GM18526 (cell line): ENCODE results near the gene IRX6.

Experiments used
- POLR2A ChIP-seq: IDR thresholded peaks from 3 replicates; pipeline ENCODE4 v1.6.1; 2011; ENCODE audit not compliant: insufficient read length; ENCODE audit errors: extremely low read depth

Gene IRX6

DNA sequence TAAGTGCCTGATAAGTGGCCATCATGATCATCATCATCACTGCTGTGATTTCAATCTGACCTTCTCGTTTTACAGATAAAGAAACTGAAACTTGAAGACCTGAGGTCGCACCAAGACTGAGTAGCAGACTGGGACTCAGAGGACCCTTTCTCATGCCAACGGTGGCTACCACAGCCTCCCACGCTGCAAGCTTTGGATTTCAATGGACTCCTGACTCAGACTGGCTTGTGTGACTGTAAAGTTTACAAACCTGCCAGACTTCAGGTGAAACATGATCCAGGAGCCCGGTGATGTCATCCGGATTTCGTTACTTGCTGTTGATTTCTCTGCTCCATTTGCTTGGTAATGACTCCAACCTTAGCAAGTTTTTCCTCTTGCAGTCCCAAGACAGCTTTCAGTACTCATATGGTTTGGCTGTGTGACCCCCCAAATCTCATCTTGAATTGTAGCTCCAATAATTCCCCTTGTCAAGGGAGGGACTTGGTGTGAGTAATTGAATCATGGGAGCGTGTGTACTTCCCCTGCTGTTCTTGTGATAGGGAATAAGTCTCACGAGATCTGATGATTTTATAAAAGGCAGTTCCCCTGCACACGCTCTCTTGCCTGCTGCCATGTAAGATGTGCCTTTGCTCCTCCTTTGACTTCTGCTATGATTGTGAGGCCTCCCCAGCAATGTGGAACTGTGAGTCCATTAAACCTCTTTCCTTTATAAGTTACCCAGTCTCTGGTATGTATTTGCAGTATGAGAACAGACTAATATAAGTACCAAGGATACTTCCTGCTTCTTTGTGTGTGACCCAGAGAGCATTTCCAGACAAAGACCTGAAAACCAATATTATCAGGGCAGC is 26.7 kb upstream of the IRX6 start:
- no peak for TF ChIP-seq POLR2A

GRCh38 chr16:55297910-55298479 is 26.0 kb upstream of the IRX6 start:
- TF ChIP-seq POLR2A: no peak

GRCh38 chr16:55301385-55302008 is 22.5 kb upstream of the IRX6 start:
- no peak for TF ChIP-seq POLR2A

DNA sequence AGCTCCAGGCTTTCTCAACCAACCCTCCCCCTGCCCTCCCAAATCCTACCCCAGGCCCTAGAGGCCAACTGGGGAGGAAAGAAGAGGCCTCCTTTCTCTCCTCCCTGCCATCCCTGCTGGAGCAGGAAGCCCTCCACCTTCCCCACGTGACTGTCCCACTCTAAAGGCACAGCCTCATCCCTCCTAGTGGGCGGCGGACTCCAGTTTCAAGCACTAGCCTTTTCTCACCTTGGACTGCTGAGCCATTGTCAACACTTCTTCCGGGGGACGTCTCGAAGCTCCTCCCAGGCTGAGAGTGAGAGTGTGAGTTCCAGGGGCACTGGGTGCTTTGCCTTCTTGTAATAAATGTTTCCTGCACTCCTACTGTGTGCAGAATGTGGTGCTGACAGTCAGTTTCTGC is 21.4 kb upstream of the IRX6 start:
- TF ChIP-seq POLR2A: no peak

- TF ChIP-seq POLR2A: no peak
These were observed 15.0 kb upstream of the IRX6 start for GRCh38 chr16:55308973-55309372.

DNA sequence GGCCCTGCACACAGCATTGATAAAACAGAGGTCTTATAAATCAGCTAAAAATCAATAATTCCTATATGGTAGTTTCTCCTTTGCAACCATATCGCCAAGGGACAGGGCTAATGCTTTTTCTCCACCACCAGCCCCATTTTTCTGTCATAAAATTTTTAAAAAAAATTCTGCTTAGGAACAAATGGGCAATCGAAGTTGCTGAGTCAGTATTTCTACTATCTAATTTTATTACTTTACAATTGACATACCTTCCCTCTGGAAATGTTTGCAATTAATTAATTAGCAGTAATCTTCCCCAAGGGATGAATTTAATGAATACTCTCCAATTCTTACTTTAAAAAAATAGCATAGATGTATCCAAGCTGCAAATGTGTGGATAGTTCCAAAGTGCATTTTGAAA is 1.7 kb upstream of the IRX6 start:
- TF ChIP-seq POLR2A: no peak

- no peak for TF ChIP-seq POLR2A
These were observed 479 bp downstream of the IRX6 start for GRCh38 chr16:55324285-55325079.

DNA sequence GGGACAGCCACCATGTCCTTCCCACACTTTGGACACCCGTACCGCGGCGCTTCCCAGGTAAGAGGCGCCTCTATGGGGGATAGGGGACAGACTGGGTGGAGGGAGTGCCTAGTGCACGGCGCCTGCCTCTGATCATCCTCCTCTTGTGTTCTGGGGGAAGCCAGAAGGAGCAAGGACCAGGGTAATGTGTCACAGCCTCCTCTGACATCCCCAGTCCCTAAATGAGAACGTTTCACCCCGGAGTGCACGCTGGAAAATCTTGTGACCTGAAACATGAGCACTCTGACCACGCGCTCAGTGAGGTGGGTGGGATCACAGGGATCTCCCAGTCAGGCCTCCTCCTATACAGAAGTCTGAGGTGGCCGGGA is 1.1 kb downstream of the IRX6 start:
- peak; percentile 18 for TF ChIP-seq POLR2A

DNA sequence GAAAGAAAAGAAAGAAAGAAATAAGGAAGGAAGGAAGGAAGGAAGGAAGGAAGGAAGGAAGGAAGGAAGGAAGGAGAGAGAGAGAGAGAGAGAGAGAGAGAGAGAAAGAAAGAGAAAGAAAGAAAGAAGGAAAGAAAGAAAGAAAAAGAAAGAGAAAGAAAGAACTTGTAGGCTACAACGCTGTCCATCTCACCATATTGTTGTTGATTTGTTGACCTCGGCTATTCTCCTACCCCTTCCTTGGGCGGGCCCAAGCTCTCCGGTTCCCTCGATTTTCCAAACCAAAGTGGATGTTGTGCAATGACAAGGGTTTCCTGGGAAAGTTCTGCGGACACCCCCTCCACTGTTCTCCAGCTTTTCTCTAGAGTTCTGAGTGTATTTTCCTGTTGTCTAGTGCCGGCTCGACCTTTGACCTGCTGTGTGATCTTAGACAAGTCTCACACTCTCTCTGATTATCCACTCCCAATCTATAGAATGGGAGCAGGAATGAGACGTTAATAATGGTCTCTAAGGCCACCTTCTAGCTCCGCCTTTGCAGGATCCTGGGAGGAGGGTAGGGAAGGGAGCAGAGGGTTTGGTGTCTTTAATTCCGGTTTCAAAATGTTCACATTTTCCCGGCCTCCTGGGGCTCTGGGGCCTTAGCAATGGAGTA is 1.6 kb downstream of the IRX6 start:
- TF ChIP-seq POLR2A: no peak

DNA sequence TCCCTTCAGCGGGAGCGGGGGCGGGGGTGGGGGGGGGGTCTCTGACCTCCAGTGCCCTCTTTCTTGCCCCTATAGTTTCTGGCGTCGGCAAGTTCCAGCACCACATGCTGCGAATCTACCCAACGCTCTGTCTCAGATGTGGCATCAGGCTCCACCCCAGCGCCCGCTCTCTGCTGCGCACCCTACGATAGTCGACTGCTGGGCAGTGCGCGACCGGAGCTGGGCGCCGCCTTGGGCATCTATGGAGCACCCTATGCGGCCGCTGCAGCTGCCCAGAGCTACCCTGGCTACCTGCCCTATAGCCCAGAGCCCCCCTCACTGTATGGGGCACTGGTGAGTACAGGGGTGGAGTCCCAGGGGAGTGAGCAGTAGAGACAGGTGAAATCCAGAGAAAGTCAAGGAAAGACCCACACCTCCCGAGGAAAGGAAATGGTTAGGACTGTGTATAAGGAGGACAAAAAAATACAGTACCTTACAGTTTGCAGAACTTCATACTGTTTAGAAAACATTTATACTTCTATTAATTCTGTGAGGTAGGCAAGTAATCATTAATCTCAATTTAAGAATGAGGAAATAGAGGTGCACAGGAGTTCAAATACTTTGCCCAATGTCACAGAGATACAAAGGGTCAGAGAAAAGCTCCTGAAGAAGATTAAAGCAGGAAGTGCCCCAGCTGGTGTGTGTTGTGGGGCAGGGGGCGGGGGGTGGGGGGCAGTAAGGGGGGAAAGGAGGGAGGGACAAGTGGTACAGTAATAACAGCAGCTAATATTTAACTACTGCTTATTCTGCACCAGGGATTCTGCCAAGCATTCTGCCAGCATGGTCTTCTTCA is 2.5 kb downstream of the IRX6 start:
- TF ChIP-seq POLR2A: no peak

- no peak for TF ChIP-seq POLR2A
These were observed 4.9 kb downstream of the IRX6 start for GRCh38 chr16:55328611-55329569.

DNA sequence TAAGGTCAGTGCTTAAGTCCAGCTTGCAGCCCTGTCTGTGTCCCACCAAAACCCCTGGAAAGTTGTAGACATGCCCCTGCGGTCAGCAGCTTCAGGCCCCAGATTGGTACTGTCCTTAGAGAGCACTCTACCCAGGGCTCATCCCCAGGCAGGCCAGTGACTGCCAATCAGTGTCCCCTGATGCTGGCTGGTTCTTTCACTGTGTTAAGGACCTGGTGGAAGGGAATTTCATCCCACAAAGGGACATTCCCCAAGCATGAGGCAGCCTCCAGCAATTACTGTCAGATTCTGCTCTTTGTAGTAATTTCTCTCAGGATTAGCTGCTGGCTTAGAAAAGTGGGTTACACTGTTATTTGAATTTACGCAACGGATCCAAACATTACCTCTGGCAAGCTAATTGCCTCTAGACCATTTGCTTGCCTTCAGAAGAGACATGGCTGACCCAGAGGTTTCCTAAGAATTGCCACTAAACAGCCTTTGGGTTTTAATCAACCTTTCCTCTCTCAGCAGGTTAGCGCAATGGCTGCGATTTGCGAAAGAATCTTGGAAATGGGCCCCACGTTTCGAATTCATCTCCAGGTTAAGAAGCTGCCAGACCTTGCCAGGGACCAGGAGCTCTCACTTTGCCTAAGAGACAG is 5.9 kb downstream of the IRX6 start:
- no peak for TF ChIP-seq POLR2A
